CD1c-positive myeloid dendritic cell (primary cell): ENCODE data around the gene NAB2.
"Not testable (repeated sequence)": the region's sequence is repeated elsewhere in the genome, so short reads cannot be mapped to it uniquely, and the experiment has no call there.

Source experiments
- DNase-seq: peaks from one replicate; pipeline ENCODE4 v3.0.0-alpha.2; 2016; ENCODE audit errors: extremely low spot score

NAB2 gene

DNA sequence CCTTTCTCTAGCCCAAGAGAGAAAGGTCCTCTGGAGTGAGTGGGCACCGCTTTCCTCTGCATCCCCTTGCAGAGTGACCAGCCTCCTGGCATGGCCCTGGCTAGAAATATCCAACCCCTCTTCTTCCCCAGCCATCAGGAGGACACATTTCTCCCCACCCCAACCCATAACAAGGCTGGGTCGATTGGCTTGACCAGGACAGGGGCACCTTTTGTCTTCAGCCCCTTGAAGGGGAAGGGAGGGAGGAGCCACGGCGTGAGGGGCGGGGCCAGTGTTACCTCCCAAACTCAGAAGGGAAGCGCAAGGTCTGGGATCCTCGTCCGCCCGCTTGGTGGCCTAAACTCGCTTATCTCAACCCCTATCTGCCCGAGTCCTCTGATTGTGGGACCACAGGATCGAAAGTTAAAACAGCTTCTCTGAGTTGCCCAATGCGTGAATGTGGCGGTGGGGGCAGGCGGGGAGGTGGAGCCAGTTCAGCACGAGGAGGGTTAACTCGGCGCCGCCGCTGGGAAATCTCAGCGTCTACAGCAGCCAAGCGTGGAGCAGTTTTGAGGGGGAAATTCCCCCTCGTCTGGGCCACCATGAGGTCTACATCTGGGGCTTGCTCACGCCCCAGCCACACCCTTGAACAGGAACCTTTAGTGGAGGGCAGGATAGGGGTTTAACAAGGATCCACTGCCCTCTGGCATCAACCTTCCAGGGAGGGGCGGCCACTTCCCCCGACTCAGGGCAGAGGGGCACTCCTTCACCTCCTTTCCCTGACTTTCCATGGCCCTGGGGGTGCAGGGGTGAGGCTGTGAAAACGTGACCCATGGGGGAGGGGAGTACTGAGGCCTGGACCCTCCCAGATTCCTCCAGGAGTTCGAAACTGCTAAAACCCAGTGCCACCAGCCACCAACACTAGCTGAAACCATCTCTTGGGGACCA, 21.5 kb downstream of the NAB2 start:
- peak; percentile 65 for DNase-seq

DNA sequence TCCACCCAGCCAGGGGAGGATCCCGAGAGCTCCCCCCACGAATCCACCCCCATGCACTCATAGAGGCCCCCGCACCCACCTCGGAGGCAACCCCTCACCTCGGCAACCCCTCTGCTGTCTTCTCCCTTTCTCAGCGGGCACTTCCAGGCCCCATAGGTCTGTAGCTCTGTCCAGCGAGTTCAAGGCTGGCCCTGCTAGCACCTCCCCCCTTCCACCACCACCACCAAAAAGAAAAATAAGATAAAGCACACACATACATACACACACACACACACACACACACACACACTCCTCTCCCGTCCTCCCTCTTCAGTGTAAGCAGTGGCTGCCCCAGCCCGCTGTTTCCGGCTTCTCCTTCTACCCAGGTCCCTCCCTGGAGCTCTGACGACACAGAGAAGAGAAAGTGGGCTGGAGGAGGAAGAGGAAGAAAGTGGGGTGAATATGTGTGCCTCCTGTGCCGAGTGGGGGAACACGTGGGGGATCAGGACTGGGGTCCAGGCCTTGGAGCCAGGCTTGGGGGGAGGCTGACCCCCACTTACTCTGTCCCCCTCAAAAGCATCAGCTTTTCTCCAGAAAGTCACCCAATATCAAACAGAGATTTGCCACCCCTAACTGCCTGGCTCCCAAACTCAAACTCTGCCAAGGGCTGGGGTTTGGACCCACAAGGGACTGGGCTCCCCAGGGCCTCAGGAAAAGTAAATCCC, 22.3 kb downstream of the NAB2 start, which contains the start of gene STAT6:
STAT6 (minus strand) TSS at position 332 of the 704 bp plus-strand sequence. CDS start 3,084 bp downstream, outside the sequence.
- peak; percentile 93 for DNase-seq

DNA sequence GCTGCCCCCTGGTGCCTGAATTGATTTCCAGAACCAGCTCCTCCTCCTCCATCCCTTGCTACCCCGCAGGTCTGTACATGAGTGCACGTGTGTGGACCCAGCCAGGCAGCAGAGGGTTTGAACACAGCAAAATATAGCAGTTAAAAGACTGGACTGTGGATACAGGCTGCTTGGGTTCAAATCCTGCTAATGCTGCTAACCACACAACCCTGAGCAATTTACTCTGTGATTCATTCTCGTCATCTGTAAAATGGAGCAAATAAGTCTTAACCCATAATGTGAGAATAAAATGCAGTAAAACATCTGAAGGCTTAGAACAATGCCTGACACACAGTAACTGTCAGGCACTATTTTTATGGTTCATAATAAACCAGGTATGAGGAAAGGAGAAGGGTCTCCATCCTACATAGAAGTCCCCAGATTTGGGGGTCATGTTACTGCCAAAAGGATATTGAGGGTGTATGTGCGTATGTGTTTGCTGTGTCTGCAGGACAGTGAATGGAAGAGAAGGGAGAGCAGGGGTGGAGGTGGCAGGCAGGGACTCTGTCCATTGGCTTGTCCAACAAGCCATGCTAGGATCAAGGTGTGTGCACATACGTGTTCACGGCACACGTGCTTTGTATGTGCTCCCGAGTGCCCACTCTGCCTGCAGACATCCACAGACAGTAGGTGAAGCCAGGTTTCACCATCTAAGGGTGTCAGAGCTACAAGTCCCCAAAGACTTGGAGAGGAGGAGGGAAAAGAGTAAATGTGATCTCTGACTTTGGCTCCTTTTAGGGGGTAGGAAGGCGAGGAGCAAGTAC, 23.8 kb downstream of the NAB2 start:
- DNase-seq, result no peak

DNA sequence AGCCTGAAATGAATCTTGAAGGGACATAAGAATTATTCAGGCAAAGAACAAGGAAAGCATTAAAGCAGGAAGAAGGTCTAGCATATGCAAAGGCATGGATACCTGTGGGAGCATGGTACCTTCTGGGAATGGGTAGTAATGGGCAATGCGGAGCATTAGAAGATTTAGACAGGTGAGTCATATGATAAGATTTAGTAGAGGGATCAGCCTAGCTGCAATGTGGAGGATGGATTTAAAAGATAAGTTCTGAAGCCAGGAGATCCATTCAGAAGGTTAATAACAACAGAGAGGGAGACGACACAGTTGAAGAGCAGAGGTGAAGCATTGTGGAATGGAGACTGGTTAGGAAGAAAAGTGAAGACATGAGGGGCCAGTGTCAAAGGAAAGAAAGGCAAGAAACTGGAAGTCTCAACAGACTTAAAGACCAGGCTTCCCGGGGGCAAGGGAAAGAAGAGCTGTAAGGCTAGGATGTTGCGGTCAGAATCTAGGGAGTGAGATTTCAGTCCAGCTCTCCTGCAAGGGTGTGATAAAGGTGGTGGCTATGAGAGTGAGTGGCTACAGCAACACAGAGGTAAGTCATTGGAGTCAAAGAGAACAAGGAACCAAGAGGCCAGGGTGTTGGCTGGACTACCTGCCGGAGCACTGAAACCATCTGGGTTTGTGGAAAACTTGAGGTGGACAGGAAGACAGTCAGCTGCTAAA, 27.8 kb downstream of the NAB2 start:
- DNase-seq, result no peak

DNA sequence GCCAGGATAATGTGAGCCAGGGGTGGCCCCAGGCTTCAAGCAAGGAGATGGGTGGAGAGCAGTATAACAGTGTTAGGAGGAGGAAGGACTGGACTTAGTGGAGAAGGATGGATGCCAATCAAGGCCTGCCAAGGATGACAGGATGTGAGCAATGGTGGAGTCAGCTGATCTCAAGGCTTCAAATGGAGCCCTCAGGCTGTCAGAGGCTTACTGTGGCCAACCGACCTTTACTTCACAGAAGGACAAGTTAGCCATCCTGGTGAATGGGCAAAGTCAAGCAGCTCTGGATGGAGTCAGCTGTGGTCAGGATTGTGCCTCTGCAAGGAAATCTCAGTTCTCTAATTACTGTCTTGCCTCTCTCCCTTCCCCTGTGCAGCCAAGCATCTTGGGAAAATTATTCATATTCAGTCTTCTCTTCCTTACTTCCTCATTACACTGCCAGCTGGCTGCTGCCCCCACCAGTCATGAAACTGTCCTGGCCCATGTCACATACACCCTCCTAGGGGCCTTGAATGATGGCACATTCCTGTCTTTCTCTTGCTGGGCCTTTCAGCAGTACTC, 29.9 kb downstream of the NAB2 start:
- peak; percentile 89 for DNase-seq

DNA sequence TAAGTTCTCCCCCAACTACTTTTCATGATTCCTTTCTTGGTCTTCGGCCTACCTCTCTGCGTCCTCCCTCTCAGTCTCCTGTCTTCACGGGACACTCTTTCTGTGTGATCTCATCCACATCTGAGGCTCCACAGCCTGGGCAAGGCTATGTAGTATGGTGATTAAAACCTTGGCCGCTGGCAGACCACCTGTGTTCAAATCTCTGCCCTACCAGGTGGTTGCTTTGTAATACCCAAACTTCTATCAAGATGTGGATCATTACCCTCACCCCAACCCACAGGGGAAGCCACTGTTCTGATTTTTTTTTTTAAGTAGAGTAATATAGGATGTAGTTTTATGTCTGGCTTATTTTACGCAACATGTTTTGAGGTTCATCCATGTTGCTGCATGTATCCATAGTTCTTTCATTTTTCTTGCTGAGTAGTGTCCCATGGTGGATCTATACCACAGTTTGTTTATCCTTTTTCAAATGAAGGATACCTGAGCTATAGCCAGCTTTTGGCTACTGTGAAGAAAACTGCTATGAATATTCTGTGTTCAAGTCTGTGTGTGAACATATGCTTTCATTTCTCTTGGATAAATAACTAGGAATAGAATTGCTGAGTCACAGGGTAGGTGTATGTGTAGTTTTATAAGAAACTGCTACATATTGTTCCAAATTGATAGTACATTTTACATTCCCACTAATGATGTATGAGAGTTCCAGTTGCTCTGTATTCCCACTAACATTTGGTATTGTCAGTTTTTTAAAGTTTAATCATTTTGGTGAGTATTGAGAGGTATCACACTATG, 30.6 kb downstream of the NAB2 start:
- DNase-seq, result no peak

DNA sequence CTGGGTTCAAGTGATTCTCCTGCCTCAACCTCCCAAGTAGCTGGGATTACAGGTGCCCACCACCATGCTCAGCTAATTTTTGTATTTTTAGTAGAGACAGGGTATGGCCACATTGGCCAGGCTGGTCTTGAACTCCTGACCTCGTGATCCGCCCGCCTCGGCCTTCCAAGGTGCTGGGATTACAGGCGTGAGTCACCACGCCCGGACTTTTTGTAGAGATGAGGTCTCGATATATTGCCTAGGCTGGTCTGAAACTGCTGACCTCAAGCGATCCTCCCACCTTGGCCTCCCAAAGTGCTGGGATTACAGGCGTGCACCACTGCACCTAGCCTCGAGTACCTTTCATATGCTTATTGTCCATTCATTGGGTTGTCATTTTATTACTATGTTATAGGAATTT, 31.8 kb downstream of the NAB2 start:
- not testable (repeated sequence) for DNase-seq

DNA sequence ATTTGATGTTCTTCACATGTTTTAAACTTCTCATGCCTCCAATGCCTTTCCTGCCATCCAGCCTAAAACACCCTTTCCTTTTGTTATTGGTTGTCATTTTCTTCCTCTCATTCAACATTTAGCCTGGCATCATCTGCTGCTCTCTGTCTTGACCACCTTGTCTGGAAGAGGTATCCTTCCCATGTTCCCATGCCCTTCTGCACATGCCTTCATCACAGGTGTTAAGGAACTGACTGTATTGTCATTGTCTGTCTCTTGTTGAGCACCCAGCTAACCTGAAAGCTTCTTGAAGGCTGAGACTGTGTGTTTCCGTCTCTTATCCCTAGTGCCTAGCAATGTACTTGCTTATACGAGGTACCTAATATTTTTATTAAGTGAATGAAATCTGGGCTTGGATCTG, 34.9 kb downstream of the NAB2 start:
- no peak for DNase-seq

DNA sequence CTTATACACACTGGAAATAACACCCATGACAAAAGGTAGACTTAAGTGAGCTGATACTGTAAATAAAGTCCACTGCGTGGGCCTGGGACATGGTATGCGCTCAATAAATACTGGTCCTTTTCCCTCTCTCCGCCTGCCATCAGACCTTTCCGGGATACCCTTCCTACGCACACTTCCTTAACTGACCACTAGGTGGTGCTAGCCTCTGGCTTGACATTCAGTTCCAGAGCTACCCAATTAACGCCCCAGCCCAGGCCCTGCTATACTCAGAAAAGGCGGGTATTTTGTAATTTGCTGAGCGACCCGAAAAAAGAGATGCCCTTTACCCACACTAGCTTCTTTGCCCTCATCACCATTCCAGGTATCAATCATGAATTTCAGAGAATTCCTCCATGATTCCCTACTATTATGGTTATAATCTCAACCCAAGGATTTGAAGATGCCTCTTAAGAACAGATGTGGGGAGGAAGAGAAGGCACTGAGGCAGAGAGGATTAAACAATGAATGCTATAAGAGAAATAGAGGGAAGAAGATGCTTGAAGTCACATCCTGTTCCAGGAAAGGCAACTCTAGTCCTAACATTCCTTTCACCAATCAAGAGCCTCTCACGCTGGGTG, 35.5 kb downstream of the NAB2 start:
- peak; percentile 89 for DNase-seq

DNA sequence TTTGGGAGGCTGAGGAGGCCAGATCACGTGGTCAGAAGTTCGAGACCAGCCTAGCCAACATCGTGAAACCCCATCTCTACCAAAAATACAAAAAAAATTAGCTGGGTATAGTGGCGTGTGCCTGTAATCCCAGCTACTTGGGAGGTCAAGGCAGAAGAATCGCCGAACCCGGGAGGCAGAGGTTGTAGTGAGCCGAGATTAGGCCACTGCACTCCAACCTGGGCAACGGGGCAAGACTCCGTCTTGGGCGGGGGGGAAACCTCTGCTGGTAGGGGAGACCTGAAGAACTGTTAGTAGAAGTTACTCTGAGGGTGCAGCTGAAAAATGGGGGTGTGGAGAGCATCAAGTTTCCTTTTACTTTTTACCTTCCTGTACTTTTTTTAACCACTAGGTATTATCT, 37.1 kb downstream of the NAB2 start:
- DNase-seq, result no peak

DNA sequence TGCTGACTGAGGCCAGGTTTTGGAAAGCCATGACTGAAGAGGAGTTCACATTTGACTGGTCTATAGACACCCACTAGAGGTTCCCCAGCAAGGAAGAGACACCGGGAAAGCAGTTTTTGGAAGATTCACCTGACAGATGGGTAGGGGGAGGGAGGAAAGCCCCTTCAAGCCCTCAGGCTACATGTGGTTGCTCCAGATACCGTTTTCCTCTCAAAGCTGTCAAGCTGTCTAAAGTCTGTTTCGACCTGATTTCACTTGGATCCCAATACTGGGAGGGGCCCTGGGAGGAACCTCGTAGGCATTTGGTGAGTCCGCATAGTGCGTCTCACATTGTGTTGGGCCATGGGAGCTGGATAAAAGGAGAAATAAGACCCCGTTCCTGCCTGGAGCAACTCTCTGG, 37.6 kb downstream of the NAB2 start:
- DNase-seq, result no peak

DNA sequence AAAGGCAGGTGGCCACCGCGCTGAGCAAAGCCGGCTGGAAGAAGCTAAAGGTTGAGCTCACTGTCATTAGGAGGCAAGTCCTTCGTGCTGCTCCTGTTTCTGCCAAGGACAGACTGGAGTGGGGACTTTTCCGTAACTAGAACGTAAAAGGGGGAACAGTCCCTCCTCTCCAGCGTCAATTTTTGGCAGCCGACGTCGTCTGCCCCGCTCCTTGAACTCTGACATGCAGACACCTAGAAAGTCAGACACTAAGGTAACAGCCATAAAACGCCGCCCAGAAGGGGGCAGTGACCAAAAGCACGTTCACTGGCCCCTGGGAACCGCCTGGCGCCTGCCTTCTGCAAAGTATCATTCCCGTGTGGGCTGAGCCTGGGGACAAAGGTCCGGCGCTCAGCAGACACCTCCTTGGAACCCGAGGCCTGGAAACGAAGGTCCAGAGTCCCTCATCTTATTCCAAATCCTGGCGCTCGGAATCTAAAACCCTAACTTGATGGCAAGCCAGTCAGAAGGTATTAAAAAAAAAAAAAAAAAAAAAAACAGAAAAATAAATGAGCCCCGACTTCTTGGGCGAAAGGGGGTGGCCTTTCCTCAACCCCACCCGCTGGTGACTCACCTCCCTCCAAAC, 38.3 kb downstream of the NAB2 start:
- DNase-seq, result peak; percentile 69

DNA sequence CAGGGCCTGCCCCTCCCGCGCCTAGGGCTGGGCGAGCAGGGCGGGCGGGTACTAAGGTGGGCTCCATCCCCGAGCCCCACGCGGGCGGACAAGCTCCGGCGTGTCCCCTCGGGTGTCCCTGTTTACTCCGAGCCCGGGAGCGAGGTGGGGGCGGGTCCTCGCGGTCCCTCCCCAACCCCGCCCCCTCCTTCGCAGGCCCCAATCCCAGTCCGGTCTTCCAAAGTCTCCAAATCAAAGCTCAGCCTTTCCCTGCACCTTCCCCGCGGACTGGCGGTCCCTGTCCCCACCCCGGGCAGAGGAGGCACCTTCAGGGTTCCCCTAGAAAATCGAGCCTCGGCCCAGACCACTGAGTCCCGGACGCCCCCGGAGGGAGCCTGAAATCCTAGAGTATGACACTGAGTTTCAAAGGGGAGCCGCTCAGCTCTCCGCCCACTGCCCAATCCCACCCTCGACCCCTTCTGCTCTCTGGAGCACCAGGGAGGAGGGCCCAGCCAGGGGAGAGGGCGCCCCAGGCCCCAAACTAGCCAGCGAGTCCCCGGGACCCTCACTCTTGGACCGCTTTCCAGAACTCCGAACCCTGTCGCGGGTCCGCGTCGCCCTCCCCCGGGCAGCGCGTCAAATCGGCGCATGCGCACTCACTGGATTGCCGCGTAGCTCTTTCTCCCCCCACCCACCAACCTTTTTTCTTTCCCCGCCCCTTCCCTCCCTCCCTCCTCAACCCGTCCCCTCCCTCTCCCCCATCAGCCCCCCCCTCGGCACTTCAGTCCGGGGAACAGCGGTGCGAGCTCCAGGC, 39.0 kb downstream of the NAB2 start, which contains the start of gene LRP1:
LRP1 (plus strand) TSS at position 758 of the 793 bp plus-strand sequence. CDS start 482 bp downstream, outside the sequence.
- peak; percentile 87 for DNase-seq

DNA sequence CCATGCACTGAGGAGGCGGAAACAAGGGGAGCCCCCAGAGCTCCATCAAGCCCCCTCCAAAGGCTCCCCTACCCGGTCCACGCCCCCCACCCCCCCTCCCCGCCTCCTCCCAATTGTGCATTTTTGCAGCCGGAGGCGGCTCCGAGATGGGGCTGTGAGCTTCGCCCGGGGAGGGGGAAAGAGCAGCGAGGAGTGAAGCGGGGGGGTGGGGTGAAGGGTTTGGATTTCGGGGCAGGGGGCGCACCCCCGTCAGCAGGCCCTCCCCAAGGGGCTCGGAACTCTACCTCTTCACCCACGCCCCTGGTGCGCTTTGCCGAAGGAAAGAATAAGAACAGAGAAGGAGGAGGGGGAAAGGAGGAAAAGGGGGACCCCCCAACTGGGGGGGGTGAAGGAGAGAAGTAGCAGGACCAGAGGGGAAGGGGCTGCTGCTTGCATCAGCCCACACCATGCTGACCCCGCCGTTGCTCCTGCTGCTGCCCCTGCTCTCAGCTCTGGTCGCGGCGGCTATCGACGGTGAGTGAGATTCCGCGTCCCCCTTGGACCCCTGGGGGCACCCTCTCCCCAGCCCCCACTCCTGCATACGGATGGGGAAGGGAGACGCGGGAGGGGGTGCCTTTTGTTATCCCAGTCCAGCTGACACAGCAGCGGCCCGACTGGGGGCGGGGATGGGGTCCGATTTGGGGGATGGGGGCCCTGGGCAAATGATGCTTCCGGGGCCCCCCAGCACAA, 39.8 kb downstream of the NAB2 start:
- peak; percentile 33 for DNase-seq

DNA sequence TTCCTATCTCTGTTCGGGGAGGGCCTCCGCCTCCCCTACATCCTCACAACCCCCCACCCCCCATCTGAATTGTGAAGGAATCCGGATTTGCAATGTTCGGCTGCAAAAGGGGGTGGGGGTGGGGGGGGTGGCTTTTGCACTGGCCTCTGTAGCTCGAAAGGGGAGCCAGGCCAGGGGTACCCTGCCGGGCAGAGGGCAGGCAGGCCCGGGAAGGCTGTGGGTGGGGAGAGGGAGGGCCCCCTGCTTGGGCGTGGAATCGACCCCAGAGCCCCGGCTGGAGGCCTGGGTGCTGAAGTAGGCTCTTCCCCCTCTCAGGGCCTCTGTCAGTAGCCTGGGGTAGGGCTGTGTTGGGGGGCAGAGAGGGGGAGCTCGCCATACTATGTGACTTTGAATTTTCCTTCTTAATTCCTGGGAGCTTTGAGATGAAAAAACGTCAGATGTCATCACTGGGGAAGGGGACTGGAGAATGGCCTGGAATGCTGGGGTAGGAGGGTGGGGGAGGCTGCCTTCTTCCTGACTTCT, 40.5 kb downstream of the NAB2 start:
- no peak for DNase-seq

DNA sequence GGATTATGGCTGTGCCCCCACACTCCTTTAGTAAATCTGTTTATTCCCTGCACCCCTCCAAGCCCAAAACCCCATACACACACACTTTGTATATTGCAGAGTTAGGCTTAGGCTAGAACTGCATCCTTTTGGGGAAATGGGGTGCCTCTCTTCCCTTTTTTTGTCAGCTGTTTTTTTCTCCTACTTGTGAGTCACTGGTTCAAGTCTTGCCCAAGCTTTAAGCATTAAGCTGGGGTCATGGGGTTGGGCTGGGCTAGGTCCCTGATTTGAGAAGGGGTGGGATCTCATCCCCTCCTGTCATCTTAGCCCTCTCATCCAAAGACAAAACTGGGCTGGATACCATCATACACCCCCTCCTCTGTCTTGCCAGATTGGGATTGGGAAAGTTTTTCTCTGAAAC, 41.0 kb downstream of the NAB2 start:
- peak; percentile 88 for DNase-seq

DNA sequence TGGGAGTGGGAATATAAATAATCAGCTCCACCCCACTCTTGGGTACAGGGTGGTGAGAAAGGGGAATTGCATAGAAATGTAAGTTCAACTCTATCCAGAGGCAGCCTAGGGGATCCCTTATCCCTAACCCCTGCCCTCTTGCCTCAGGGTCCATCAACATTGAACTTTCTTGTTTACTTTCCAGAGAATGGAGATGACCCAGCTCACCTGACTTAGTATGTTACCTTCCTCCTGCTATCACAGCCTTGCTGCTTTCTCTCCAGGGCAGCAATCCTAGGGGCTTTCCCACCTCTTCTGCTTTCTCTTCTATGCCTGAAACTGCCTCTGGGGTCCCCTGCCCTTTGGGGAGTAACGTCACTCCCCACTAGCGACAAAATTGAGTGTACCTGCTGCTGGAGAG, 42.0 kb downstream of the NAB2 start:
- DNase-seq, result no peak
